Motor neuron (in vitro differentiated cells): ENCODE measurements around the gene C4orf33. TPM values are rescaled to one million over a fixed set of nuclear protein-coding genes. Genes with fewer than 3 reads are reported as not detected.
"Not testable (repeated sequence)": the region's sequence is repeated elsewhere in the genome, so short reads cannot be mapped to it uniquely, and the experiment has no call there.

ENCODE experiments used
- ATAC-seq, 8 experiments: fragments of 200-7000 bp; cut with Tn5 transposase; replicated peaks in 6 of 8; 2 replicates each; pipeline ENCODE4 v1.8.0; 2021; ENCODE audit warnings: mild to moderate bottlenecking in 8 of 8, moderate library complexity in 8 of 8
- H3K27ac ChIP-seq, 2 donors: fragments of 250-450 bp; sonication (Bioruptor Pico); 2 replicates each; pipeline ENCODE4 v1.9.0; 2021; ENCODE audit warnings: antibody characterized with exemption in 2 of 2, mild to moderate bottlenecking in 2 of 2, moderate library complexity in 1 of 2
- H3K4me1 ChIP-seq, 2 donors: fragments of 250-450 bp; sonication (Bioruptor Pico); replicated peaks in 1 of 2; 2 replicates each; pipeline ENCODE4 v1.6.1; 2021; ENCODE audit warnings: antibody characterized with exemption in 2 of 2, mild to moderate bottlenecking in 2 of 2, moderate library complexity in 1 of 2
- H3K4me3 ChIP-seq, 5 donors: fragments of 250-450 bp; sonication (Bioruptor Pico); 2 replicates each; pipeline ENCODE4 v1.9.0; 2021; ENCODE audit warnings: antibody characterized with exemption in 5 of 5, mild to moderate bottlenecking in 5 of 5, moderate library complexity in 4 of 5
- WGBS, 10 experiments: fragments of 450-650 bp; shearing (Covaris generic); methylation state at CpG; one replicate each; pipeline ENCODE4 v1.0.0; 2022; 5-methylcytosine and 5-hydroxymethylcytosine counted together
- in situ Hi-C, 9 experiments: fragments of 400-800 bp; cut with MboI; loops; one replicate each; pipeline ENCODE4 v1.15.0; 2021; ENCODE audit warnings: low sequenced_read_pairs in 9 of 9, low pct_unique_long_range_greater_than_20kb in 2 of 9; ENCODE audit not compliant: unreplicated experiment in 9 of 9
- total RNA-seq, 8 experiments: library from RNA; unstranded; fragments of 300-600 nt; gene quantifications; 2 replicates each; pipeline versions ENCODE4 v1.2.3 to v1.2.4, GENCODE V29; 2022

C4orf33 gene
- total RNA-seq, 8 experiments from 2014 or later = 10.9 to 24.7 (median 16.2) TPM

DNA sequence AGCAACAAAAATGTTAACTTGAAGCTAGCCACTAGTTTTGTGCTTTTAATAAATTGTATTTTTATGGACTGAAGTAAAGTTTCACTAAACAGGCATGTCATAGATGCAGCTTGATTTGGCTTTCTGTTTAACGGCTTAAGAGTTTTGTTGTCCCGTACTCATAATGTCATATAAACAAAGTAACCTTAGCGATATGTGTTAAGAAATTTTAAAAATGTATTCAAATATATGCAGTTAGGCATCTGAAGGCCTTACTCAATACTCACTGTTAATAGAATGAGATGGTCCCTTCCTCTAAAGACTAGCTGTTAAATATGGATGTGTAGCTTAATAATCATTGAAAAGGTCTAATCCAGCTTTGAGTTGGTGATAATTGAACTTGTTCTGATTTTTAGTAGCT, 1.6 kb upstream of the C4orf33 start:
- in situ Hi-C loops = no loop called here
- no peak for ATAC-seq
- Histone ChIP-seq H3K4me3 (peak overlapping the region; percentile 58 to 92 (median 81)), H3K27ac (no peak overlapping the region), H3K4me1 (peaks cover 3 to 25% of the 10 kb centered on the region in 2 donors)
- WGBS, 10 experiments = 54 to 97% (median 82%) methylated on average over 1 to 3 of the region's 3 CpGs; no CpG with 5 or more reads in 2 of the 10 experiments

DNA sequence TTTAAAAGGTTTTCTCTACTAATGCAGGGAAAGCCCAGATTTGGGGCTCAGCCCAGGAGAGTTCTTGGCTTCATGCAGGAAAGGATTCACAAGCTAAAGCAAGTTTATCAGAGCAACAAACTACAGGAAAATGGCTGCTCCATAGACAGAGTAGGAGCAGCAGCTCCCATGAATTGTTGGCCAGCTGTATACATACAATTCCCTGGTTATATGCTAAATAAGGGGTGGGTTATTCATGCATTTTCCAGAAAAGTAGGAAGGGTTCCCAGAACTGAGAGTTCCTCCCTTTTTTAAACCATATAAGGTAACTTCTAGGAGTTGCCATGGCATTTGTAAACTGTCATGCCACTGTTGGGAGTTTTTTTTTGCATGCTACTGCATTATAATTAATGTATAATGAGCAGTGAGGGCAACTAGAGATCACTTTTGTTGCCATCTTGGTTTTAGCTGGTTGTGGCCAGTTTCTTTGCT, 2.6 kb downstream of the C4orf33 start:
- Histone ChIP-seq H3K4me3 (no peak overlapping the region), H3K27ac (no peak overlapping the region), H3K4me1 (peaks cover 0 to 7% of the 10 kb centered on the region in 2 donors)
- peak; percentile 61 to 76 (median 68) for ATAC-seq
- in situ Hi-C loops = no loop called here

DNA sequence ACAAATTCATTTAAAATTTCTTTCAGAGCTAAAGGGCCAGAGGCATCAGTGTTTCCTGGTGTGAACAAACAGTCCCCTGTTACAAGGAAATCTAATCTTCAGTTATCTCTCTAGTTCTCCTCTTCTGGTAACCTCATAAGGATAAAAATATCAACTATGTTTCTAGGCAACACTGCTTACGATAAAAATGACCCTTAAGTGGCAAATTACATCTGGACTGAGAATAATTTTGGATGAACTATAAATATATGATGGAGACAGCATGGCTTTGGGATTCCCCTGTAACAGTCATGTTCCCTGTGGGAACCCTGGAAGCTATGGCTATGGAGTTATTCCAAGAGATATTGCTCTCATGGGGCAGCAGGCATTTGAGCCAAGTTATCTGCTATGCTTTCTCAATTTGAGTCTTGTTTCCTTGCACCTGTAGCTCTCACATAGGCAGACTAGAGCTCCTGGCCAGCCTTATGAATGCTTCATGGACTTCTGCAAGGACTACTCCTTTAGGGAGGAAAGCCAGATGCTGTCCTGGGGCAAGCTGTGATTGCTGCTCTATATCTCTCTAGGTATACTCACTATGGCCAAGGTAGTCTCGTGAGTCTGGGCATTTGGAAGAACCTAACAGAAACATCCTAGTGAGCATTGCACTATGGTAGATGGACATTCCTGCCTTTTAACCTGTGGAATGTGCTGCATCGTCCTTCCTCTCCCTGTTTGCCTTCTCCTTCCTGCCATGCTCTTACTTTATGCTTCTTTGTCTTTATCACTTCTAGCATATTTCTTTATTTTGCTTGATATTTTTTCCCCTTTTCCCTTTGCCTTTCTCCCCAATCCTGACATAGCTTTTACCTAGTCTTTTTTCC, 14.2 kb downstream of the C4orf33 start:
- Histone ChIP-seq H3K4me3 (no peak overlapping the region), H3K4me1 (no peaks in the 10 kb centered on the region), H3K27ac (no peak overlapping the region)
- WGBS, 10 experiments = 78 to 100% (median 88%) methylated on average over 1 to 3 of the region's 3 CpGs
- ATAC-seq = no peak
- in situ Hi-C loops = no loop called here

DNA sequence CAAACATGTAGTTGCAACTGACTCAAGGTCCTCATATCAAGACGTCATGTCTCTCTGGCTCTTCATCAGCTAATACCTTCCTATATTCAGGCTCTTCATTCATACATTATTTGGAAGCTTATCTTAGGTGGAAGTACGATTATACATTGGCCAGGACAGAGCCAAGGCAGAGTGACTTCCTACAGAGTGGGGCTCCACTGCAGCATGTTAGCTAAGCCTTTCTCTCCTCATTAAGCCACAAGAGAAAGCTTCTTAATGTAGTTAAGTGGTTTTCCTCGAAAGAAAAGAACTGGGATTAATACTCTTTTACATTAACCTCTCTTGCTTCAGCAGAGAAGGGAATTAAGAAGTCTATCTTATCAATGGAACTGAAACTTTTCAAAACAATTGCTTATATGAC, 15.0 kb downstream of the C4orf33 start:
- H3K4me3 ChIP-seq = no peak overlapping the region
- no peaks in the 10 kb centered on the region for H3K4me1 ChIP-seq
- no peak overlapping the region for H3K27ac ChIP-seq
- WGBS, 10 experiments = 44 to 100% (median 81%) methylated on average over 1 to 3 of the region's 3 CpGs
- no peak for ATAC-seq
- in situ Hi-C loops = no loop called here

DNA sequence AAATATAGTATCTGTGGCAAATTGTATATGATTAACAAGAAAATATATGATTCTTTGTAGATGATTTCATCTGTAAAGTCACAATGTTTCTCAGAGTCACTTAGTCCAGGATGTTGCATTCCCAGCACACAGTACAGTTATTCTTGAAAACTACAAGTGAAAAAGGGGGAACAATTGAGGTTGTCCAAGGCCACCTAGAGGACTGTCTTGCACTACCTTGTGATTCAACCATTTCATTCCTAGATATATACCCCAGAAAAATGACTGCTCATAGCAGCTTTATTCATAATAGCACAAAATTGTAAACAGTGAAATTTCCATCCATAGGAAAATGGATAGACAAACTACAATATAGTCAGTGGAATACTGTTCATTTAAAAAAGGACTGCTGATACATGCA, 16.0 kb downstream of the C4orf33 start:
- ATAC-seq = no peak
- Histone ChIP-seq H3K27ac (no peak overlapping the region), H3K4me3 (no peak overlapping the region), H3K4me1 (no peaks in the 10 kb centered on the region)
- in situ Hi-C loops = no loop called here

DNA sequence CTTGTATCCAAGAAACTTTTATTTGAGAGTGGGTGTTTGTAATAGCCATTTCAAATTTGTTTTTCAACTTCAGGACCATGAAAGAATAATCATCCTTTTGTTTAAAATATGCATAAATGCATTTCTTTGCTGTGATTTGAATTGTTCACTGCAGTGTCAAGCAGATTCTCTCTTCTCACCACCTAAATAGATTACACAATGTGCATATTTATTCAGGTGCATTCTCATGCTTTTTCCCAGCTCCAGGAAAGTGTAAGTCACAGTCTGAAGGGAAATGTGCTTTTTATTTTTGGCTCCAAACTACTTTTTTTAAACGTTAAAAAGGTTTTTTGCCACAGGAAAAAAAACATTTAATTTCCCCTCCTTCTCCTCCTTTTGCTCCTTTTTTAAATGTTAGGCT, 17.5 kb downstream of the C4orf33 start:
- peak in 4 of 8 experiments; percentile 44 to 84 (median 63) for ATAC-seq
- Histone ChIP-seq H3K27ac (no peak overlapping the region), H3K4me3 (no peak overlapping the region), H3K4me1 (no peaks in the 10 kb centered on the region)
- in situ Hi-C loops = no loop called here
- WGBS, 10 experiments = 0 to 56% (median 11%) methylated on average over 1 of the region's 1 CpG

DNA sequence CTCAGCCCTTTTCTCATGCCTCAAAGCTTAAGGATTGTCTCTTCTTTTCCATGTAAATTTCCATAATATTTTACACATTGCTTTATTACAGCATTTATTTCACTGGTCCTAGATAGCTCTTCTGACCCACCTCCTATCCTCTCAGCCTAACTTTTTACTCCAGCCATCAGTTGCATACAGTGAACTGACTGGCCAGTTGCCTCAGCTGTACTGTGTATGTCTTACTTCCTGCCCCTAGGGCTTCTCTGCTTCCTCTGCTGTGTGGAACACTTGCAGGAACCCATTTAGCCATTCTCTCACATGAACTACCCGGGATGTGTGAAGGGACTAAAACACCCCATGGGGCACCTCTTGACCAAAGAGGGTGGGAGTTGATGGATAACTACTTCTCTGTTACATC, 18.0 kb downstream of the C4orf33 start:
- 20 to 100% (median 60%) methylated on average over 1 of the region's 1 CpG; no CpG with 5 or more reads in 5 of the 10 experiments for WGBS, 10 experiments
- in situ Hi-C loops = no loop called here

DNA sequence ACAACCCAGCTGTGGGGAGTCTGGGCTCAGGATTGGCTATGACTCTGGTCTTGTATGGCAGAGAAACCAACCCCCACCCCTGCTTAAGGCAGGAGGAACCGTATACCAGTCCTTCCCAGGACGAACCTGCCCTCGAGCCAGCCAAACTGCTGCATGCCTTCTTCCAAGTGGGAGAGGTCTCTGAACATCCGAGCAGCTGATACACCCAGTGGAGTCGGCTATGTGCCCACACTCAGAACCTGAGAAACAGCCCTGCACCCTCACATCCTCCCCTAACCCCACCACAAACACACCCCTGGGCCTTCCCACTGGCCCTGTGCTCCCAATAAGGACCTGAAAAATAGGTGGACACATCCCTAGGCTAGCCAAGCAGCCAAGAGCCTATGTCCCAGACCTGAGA, 21.8 kb downstream of the C4orf33 start:
- 60 to 80% methylated on average over 1 to 2 of the region's 5 CpGs; no CpG with 5 or more reads in 8 of the 10 experiments for WGBS, 10 experiments
- Histone ChIP-seq H3K4me1 (no peaks in the 10 kb centered on the region), H3K4me3 (no peak overlapping the region), H3K27ac (no peak overlapping the region)
- ATAC-seq = no peak
- in situ Hi-C loops = no loop called here

More for the DNA sequence above, 18.0 kb downstream of the C4orf33 start:
- peak in 4 of 8 experiments; percentile 39 to 72 (median 52) for ATAC-seq
- Histone ChIP-seq H3K4me1 (no peaks in the 10 kb centered on the region), H3K4me3 (no peak overlapping the region), H3K27ac (no peak overlapping the region)

DNA sequence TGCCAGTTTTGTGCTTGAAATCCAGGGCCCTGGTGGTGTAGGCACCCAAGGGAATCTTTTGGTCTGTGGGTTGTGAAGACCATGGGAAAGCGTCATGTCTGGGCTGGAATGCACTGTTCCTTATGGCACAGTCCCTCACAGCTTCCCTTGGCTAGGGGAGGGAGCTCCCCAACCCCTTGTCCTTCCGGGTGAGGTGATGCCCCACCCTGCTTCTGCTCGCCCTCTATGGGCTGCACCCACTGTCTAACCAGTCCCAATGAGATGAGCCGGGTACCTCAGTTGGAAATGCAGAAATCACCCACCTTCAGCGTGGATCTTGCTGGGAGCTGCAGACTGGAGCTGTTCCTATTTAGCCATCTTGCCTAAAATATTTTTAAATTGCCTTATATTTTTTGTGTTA, 30.7 kb downstream of the C4orf33 start:
- ATAC-seq, H3K4me3 ChIP-seq, H3K4me1 ChIP-seq, in situ Hi-C loops, H3K27ac ChIP-seq: not testable (repeated sequence)
- 20 to 100% (median 83%) methylated on average over 1 to 2 of the region's 5 CpGs; no CpG with 5 or more reads in 6 of the 10 experiments for WGBS, 10 experiments

DNA sequence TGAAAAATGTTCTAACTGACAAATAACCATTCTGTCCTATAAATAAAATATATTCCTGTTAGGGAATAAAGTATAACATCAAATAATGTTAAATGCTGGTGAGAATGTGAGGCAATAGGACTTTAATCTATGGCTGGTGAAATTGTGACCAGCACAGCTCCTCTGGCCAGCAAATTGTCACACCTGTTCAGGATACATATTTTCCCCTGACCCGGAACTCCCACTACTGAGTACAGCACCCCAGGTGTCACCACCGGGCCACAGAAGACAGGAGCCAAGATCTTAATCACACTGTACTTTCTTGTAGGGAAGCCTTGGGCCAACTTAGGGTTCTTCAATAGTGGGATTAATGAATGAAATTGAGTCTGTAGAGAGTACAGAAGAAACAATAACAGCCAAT, 33.2 kb downstream of the C4orf33 start:
- 29 to 100% (median 80%) methylated on average over 1 to 2 of the region's 2 CpGs; no CpG with 5 or more reads in 6 of the 10 experiments for WGBS, 10 experiments
- no peak overlapping the region for H3K4me3 ChIP-seq
- in situ Hi-C loops = no loop called here
- no peaks in the 10 kb centered on the region for H3K4me1 ChIP-seq
- no peak overlapping the region for H3K27ac ChIP-seq
- ATAC-seq = no peak

DNA sequence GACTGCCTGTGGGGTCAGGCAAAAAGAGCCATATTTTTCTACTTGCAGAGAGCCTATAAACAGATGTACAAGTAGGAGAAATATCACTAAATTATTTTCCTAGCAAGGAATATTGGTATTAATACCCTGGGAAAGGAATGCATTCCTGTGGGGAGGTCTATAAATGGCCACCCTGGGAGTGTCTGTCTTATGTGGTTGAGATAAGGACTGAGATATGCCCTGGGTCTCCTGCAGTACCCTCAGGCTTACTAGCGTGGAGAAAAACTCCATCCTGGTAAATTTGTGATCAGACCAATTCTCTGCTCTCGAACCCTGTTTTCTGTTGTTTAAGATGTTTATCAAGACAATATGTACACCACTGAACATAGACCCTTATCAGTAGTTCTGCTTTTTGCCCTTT, 35.4 kb downstream of the C4orf33 start:
- in situ Hi-C loops = no loop called here
- ATAC-seq = no peak
- Histone ChIP-seq H3K4me3 (no peak overlapping the region), H3K27ac (no peak overlapping the region), H3K4me1 (no peaks in the 10 kb centered on the region)
- WGBS, 10 experiments = 67 to 100% (median 83%) methylated on average over 1 to 2 of the region's 2 CpGs; no CpG with 5 or more reads in 4 of the 10 experiments

DNA sequence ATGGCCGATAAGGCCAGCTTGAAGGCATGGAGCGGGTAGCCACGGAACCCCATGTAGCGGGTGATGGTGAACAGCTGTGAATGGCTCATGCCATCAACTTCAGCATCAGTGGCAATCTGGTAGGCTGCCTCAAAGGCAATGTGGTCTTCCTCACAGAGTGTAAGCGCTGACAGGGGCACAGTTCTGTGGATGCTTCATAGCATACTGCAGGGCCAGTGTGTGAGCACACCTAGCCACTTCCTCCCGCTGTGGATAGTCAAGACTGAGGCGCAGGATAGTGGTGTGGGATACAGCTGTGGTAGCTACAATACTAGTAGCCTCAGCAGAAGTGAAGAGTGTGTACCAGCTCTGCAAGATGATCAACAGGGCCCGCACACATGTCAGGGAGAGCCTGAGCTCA, 40.5 kb downstream of the C4orf33 start:
- H3K27ac ChIP-seq = no peak overlapping the region
- ATAC-seq = no peak
- 80 to 100% (median 97%) methylated on average over 1 to 4 of the region's 8 CpGs; no CpG with 5 or more reads in 5 of the 10 experiments for WGBS, 10 experiments
- H3K4me3 ChIP-seq = no peak overlapping the region
- in situ Hi-C loops = no loop called here
- H3K4me1 ChIP-seq = peaks cover 0 to 4% of the 10 kb centered on the region in 2 donors

DNA sequence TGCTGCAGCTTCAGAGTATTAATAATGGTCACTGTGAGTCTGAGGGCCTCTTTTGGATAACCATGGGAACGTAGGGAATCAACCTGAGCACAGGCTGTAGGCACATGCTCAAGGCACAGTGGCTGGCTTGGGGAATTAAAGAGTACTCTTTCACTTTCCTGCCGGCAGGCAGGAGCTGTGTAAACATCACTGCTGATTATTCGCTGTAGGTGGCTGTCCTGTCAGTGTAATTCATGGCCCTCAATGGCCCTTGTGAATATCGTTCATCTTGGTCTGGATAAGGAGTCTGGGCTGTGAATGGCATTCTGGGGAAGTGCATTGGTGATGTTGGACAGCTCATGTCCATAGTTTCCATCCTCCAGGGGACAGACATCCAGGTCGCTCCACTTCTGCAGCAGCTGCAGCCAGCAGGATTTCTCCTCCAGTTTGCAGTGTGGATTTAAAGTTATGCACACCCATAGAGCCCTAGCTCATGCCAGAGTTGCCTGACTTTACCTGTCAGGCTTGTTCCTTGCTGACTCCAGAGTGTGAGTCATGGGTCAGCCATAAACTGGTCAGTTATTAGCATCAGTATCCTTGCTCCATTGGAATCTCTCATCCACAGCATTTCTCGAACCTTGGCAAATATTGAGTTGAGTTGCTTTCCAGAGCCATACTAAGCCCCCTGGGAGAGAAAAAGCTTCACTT, 43.0 kb downstream of the C4orf33 start:
- peaks cover 0 to 4% of the 10 kb centered on the region in 2 donors for H3K4me1 ChIP-seq
- in situ Hi-C loops = no loop called here
- peak in 5 of 8 experiments; percentile 74 to 97 (median 81) for ATAC-seq
- WGBS, 10 experiments = 0 to 100% (median 67%) methylated on average over 1 to 5 of the region's 6 CpGs; no CpG with 5 or more reads in 3 of the 10 experiments
- no peak overlapping the region for H3K4me3 ChIP-seq
- no peak overlapping the region for H3K27ac ChIP-seq
